ENCODE measurements around the gene CRHR2. TPM values are rescaled to one million over a fixed set of nuclear protein-coding genes. Genes with fewer than 3 reads are reported as not detected.

The CRHR2 gene
- polyA plus RNA-seq, 1 donor from 2014 or later, result 0.15 TPM

GRCh38 chr7:30665043-30665442 is 17.2 kb downstream of the CRHR2 start:
- Histone ChIP-seq H3K4me2 (ENCODE audit: low read length) (no peak overlapping the region), H3K27ac (ENCODE audit: low read length) (no peak overlapping the region), H3F3A (ENCODE audit: insufficient read depth, low read length, poor library complexity, severe bottlenecking) (no peaks in the 10 kb centered on the region), H4K20me1 (ENCODE audit: insufficient read depth) (no peaks in the 10 kb centered on the region), H3K9ac (ENCODE audit: low read length) (no peak overlapping the region), H3K9me3 (ENCODE audit: low read length) (no peaks in the 10 kb centered on the region), H3K27me3 (ENCODE audit: insufficient read depth, low read depth, low read length) (no peaks in the 10 kb centered on the region), H3K4me3 (ENCODE audit: low read length) (no peak overlapping the region), H2AFZ (ENCODE audit: low read depth, low read length) (no peak overlapping the region), H3K36me3 (ENCODE audit: insufficient read depth, low read length) (no peaks in the 10 kb centered on the region), H3K79me2 (replicated peaks; ENCODE audit: insufficient read depth, low read length) (no peaks in the 10 kb centered on the region), H3K9me2 (ENCODE audit: insufficient read depth, low read length) (no peaks in the 10 kb centered on the region)
- no peak for TF ChIP-seq SMC3 (conservative IDR thresholded peaks at IDR 0.05; ENCODE audit: poor library complexity)
- no peak for TF ChIP-seq MXI1 (conservative IDR thresholded peaks at IDR 0.05; ENCODE audit: poor library complexity, severe bottlenecking)
- TF ChIP-seq EP300 (conservative IDR thresholded peaks at IDR 0.05; ENCODE audit: poor library complexity, severe bottlenecking), result no peak
- TF ChIP-seq TAF1 (IDR thresholded peaks at IDR 0.05; ENCODE audit: low read depth), result no peak

- H3K4me2 ChIP-seq (ENCODE audit: low read length), result no peak overlapping the region
- H3K27ac ChIP-seq (ENCODE audit: low read length), result no peak overlapping the region
- H3K9me3 ChIP-seq (ENCODE audit: low read length), result no peaks in the 10 kb centered on the region
- no peak overlapping the region for H2AFZ ChIP-seq (ENCODE audit: low read depth, low read length)
- H3K9me2 ChIP-seq (ENCODE audit: insufficient read depth, low read length), result no peaks in the 10 kb centered on the region
- no peaks in the 10 kb centered on the region for H3K79me2 ChIP-seq (replicated peaks; ENCODE audit: insufficient read depth, low read length)
- no peaks in the 10 kb centered on the region for H3K27me3 ChIP-seq (ENCODE audit: insufficient read depth, low read depth, low read length)
- TF ChIP-seq EP300 (conservative IDR thresholded peaks at IDR 0.05; ENCODE audit: poor library complexity, severe bottlenecking), result no peak
- no peak for TF ChIP-seq EZH2 (IDR thresholded peaks at IDR 0.05; ENCODE audit: borderline replicate concordance, insufficient read depth, low read length, poor library complexity, severe bottlenecking)
- no peak for TF ChIP-seq MXI1 (conservative IDR thresholded peaks at IDR 0.05; ENCODE audit: poor library complexity, severe bottlenecking)
- TF ChIP-seq TAF1 (IDR thresholded peaks at IDR 0.05; ENCODE audit: low read depth), result no peak
- TF ChIP-seq, protein P1, sequence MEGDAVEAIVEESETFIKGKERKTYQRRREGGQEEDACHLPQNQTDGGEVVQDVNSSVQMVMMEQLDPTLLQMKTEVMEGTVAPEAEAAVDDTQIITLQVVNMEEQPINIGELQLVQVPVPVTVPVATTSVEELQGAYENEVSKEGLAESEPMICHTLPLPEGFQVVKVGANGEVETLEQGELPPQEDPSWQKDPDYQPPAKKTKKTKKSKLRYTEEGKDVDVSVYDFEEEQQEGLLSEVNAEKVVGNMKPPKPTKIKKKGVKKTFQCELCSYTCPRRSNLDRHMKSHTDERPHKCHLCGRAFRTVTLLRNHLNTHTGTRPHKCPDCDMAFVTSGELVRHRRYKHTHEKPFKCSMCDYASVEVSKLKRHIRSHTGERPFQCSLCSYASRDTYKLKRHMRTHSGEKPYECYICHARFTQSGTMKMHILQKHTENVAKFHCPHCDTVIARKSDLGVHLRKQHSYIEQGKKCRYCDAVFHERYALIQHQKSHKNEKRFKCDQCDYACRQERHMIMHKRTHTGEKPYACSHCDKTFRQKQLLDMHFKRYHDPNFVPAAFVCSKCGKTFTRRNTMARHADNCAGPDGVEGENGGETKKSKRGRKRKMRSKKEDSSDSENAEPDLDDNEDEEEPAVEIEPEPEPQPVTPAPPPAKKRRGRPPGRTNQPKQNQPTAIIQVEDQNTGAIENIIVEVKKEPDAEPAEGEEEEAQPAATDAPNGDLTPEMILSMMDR (IDR thresholded peaks at IDR 0.05; ENCODE audit: poor library complexity, severe bottlenecking), result no peak
- TF ChIP-seq, protein P2, sequence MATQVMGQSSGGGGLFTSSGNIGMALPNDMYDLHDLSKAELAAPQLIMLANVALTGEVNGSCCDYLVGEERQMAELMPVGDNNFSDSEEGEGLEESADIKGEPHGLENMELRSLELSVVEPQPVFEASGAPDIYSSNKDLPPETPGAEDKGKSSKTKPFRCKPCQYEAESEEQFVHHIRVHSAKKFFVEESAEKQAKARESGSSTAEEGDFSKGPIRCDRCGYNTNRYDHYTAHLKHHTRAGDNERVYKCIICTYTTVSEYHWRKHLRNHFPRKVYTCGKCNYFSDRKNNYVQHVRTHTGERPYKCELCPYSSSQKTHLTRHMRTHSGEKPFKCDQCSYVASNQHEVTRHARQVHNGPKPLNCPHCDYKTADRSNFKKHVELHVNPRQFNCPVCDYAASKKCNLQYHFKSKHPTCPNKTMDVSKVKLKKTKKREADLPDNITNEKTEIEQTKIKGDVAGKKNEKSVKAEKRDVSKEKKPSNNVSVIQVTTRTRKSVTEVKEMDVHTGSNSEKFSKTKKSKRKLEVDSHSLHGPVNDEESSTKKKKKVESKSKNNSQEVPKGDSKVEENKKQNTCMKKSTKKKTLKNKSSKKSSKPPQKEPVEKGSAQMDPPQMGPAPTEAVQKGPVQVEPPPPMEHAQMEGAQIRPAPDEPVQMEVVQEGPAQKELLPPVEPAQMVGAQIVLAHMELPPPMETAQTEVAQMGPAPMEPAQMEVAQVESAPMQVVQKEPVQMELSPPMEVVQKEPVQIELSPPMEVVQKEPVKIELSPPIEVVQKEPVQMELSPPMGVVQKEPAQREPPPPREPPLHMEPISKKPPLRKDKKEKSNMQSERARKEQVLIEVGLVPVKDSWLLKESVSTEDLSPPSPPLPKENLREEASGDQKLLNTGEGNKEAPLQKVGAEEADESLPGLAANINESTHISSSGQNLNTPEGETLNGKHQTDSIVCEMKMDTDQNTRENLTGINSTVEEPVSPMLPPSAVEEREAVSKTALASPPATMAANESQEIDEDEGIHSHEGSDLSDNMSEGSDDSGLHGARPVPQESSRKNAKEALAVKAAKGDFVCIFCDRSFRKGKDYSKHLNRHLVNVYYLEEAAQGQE (IDR thresholded peaks at IDR 0.05; ENCODE audit: borderline replicate concordance), result no peak
- H3K4me3 ChIP-seq (ENCODE audit: low read length), result no peak overlapping the region
- H3K9ac ChIP-seq (ENCODE audit: low read length), result no peak overlapping the region
- no peaks in the 10 kb centered on the region for H3F3A ChIP-seq (ENCODE audit: insufficient read depth, low read length, poor library complexity, severe bottlenecking)
- no peaks in the 10 kb centered on the region for H4K20me1 ChIP-seq (ENCODE audit: insufficient read depth)
- H3K36me3 ChIP-seq (ENCODE audit: insufficient read depth, low read length), result no peaks in the 10 kb centered on the region
Measured at GRCh38 chr7:30664184-30664885, 17.9 kb downstream of the CRHR2 start.

Measured in neural cell (in vitro differentiated cells).